Endothelial cell of umbilical vein (primary cell): ENCODE results near the gene CEP350. TPM values are rescaled to one million over a fixed set of nuclear protein-coding genes. Genes with fewer than 3 reads are reported as not detected.

Experiments used
- BruUV-seq: library from RNA; stranded (reverse); fragments of 400-500 nt; replicated peaks from 2 replicates; lab custom pipeline; 2021; lab: Mats Ljungman, UMichigan
- CTCF ChIA-PET: fragments of 300-600, 350-600 bp; sonication (Branson Sonifier 250); formaldehyde crosslinking; loops from one replicate; lab custom pipeline; 2021; ENCODE audit warnings: antibody characterized with exemption, inconsistent platforms; lab: Charles Lee
- POLR2A ChIA-PET: fragments of 300-600, 350-600 bp; sonication (Branson Sonifier 250); formaldehyde crosslinking; loops from one replicate; lab custom pipeline; 2021; ENCODE audit warnings: antibody characterized with exemption, inconsistent platforms; lab: Charles Lee
- DNase-seq: peaks from one replicate; pipeline ENCODE4 v3.0.0-alpha.2; 2011; ENCODE audit warnings: low read depth, low spot score
- FAIRE-seq: peaks from 2 replicates; lab custom pipeline; 2011; peaks lifted over from hg19 to GRCh38; lab: Jason Lieb, UNC
- H2AFZ ChIP-seq: 2 replicates; pipeline ENCODE4 v1.6.0; 2012; ENCODE audit warnings: low read depth, low read length, control low read depth, inconsistent platforms
- H3K27ac ChIP-seq: 2 replicates; pipeline ENCODE4 v1.5.1; 2011; ENCODE audit warnings: low read depth, mild to moderate bottlenecking, control low read depth, low read length, moderate library complexity; ENCODE audit not compliant: insufficient read depth
- H3K27me3 ChIP-seq, 2 experiments: 2 replicates each; pipeline versions ENCODE4 v1.6.0 to v1.6.1; 2011; ENCODE audit warnings: low read length in 2 of 2, mixed read lengths in 1 of 2; ENCODE audit not compliant: control insufficient read depth in 2 of 2, insufficient read depth in 2 of 2
- H3K36me3 ChIP-seq, 2 experiments: 2 replicates in 1 of 2; 3 replicates in 1 of 2; pipeline ENCODE4 v1.5.1; 2011; ENCODE audit warnings: low read length in 2 of 2, mild to moderate bottlenecking in 1 of 2, moderate library complexity in 1 of 2; ENCODE audit not compliant: control insufficient read depth in 2 of 2, insufficient read depth in 2 of 2; ENCODE audit errors: extremely low read depth in 1 of 2
- H3K4me1 ChIP-seq: 3 replicates; pipeline ENCODE4 v1.5.1; 2011; ENCODE audit warnings: mild to moderate bottlenecking, low read length; ENCODE audit not compliant: control insufficient read depth, insufficient read depth; ENCODE audit errors: extremely low read depth
- H3K4me2 ChIP-seq: 2 replicates; pipeline ENCODE4 v1.6.1; 2011; ENCODE audit warnings: low read length, control low read depth, mixed read lengths; ENCODE audit not compliant: insufficient read depth
- H3K4me3 ChIP-seq, 3 experiments: fragments of 200-600 bp in 1 of 3; sonication (generic), shearing (Covaris generic) in 1 of 3; replicated peaks in 1 of 3; 2 replicates each; pipeline ENCODE4 v1.5.1; 2011 to 2016; ENCODE audit warnings: control low read depth in 3 of 3, low read length in 3 of 3, mild to moderate bottlenecking in 2 of 3, inconsistent platforms in 1 of 3, low read depth in 1 of 3, moderate library complexity in 1 of 3; ENCODE audit not compliant: insufficient read depth in 1 of 3
- H3K79me2 ChIP-seq: 2 replicates; pipeline ENCODE4 v1.6.0; 2012; ENCODE audit warnings: low read length, inconsistent platforms; ENCODE audit not compliant: control insufficient read depth, insufficient read depth
- H3K9ac ChIP-seq: replicated peaks from 2 replicates; pipeline ENCODE3; 2011; ENCODE audit warnings: low read length, control low read depth; ENCODE audit not compliant: insufficient read depth; ENCODE audit errors: extremely low read depth
- H3K9me1 ChIP-seq: replicated peaks from 3 replicates; pipeline ENCODE4 v1.6.0; 2011; ENCODE audit warnings: mild to moderate bottlenecking, low read length; ENCODE audit not compliant: control insufficient read depth, insufficient read depth; ENCODE audit errors: extremely low read depth
- H3K9me3 ChIP-seq: replicated peaks from 2 replicates; pipeline ENCODE4 v1.5.1; 2012; ENCODE audit warnings: low read length, inconsistent platforms; ENCODE audit not compliant: control insufficient read depth, insufficient read depth
- H4K20me1 ChIP-seq: replicated peaks from 2 replicates; pipeline ENCODE3; 2011; ENCODE audit warnings: mild to moderate bottlenecking, low read length; ENCODE audit not compliant: control insufficient read depth, insufficient read depth; ENCODE audit errors: extremely low read depth
- EZH2 ChIP-seq: IDR thresholded peaks from 2 replicates; pipeline ENCODE4 v1.6.1; 2012; ENCODE audit warnings: borderline replicate concordance, low read depth, mild to moderate bottlenecking, moderate library complexity, low read length, inconsistent platforms; ENCODE audit not compliant: severe bottlenecking
- FOS ChIP-seq: IDR thresholded peaks from 2 replicates; pipeline ENCODE4 v1.6.1; 2011; ENCODE audit warnings: mild to moderate bottlenecking, low read length, moderate library complexity, borderline replicate concordance; ENCODE audit not compliant: insufficient read depth
- GATA2 ChIP-seq: IDR thresholded peaks from 2 replicates; pipeline ENCODE4 v1.7.0; 2011; ENCODE audit warnings: low read depth, mild to moderate bottlenecking, moderate library complexity, mixed read lengths, low read length; ENCODE audit not compliant: insufficient read length, insufficient read depth
- JUN ChIP-seq: IDR thresholded peaks from 2 replicates; pipeline ENCODE4 v1.6.1; 2011; ENCODE audit warnings: borderline replicate concordance, low read depth; ENCODE audit not compliant: insufficient read length, insufficient read depth
- MAX ChIP-seq: IDR thresholded peaks from 2 replicates; pipeline ENCODE4 v1.6.1; 2011; ENCODE audit not compliant: insufficient read depth, insufficient read length
- MYC ChIP-seq: IDR thresholded peaks from one replicate; pipeline ENCODE4 v1.6.1; 2011; ENCODE audit warnings: mild to moderate bottlenecking, low read depth, low read length
- POLR2A ChIP-seq: IDR thresholded peaks from 2 replicates; pipeline ENCODE4 v1.6.1; 2012; ENCODE audit warnings: low read depth, mild to moderate bottlenecking, control low read depth, low read length
- POLR2AphosphoS5 ChIP-seq: IDR thresholded peaks from 2 replicates; pipeline ENCODE4 v1.6.1; 2012; ENCODE audit warnings: low read depth, mild to moderate bottlenecking, control low read depth, low read length, moderate library complexity; ENCODE audit not compliant: insufficient read depth
- dilution Hi-C: fragments of 300-500 bp; cut with MboI; formaldehyde crosslinking; loops from one replicate; pipeline ENCODE4 v1.15.0; 2019; ENCODE audit warnings: low sequenced_read_pairs; ENCODE audit not compliant: extremely low pct_ligation_motif_present
- intact Hi-C: fragments of 100-400 bp; cut with micrococcal nuclease; formaldehyde crosslinking; loops from one replicate; pipeline ENCODE4 v1.10.0; 2022
- polyA plus RNA-seq, 4 experiments: library from polyadenylated mRNA; depleted of rRNA in 3 of 4; stranded (reverse) in 3 of 4; unstranded in 1 of 4; fragments of >200 nt; gene quantifications; 2 replicates each; pipeline versions ENCODE4 v1.2.1 to v1.2.3, GENCODE V29; 2011 to 2012; ENCODE audit warnings: missing spikeins in 1 of 4
- total RNA-seq: library from RNA; stranded (reverse); gene quantifications from 2 replicates; pipeline ENCODE4 v1.2.3, GENCODE V29; 2021
- TF ChIP-seq, protein P1 (sequence below), 2 donors: IDR thresholded peaks; 1 replicate in 1 of 2; 2 replicates in 1 of 2; pipeline ENCODE4 v1.5.1; 2011; ENCODE audit warnings: low read length in 2 of 2, mild to moderate bottlenecking in 2 of 2, moderate library complexity in 2 of 2, control low read depth in 1 of 2, inconsistent platforms in 1 of 2, low read depth in 1 of 2; ENCODE audit not compliant: insufficient read depth in 1 of 2; ENCODE audit errors: extremely low read depth in 1 of 2

CEP350 gene
- total and polyA plus RNA-seq, 2 donors (not counting 3 experiments of a cell fraction or from before 2014, with no cell fraction given): 4.8 to 30.1 TPM

DNA sequence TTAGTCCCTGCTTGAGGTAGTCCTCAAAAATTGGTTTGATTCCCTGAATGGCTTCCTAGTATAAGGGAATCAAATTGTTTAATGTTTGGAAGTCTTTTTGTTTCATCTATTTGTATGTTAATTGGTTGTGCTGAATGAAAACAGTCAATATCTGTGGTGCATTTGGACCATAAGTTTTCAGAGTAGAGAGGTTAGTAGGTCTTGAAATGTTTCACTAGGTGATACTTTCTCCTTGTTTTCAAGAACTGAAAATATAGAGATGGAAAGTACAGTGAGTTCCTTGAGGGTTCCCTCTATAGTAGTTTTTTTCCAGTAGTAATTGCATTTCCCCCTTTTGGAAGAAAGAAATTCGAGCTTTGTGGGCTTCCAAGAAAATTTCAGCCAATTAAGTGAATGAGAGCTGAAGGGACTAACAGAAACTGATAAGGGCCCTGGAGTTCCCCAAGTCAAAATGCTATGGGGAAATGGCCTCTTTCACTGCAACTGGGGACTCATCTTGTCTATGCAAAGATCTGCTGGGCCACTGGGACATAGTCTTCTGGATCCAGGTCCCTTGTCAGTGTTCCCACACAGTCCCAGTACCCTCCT, 18.6 kb upstream of the CEP350 start:
- intact Hi-C loops (no loop called here), dilution Hi-C loops (no loop called here)
- Histone ChIP-seq H3K9ac (no peak overlapping the region), H3K27ac (no peak overlapping the region), H3K36me3 (no peaks in the 10 kb centered on the region), H3K9me1 (no peaks in the 10 kb centered on the region), H3K4me1 (no peaks in the 10 kb centered on the region), H3K4me2 (no peak overlapping the region), H4K20me1 (no peaks in the 10 kb centered on the region), H3K79me2 (no peaks in the 10 kb centered on the region), H3K4me3 (no peak overlapping the region), H3K9me3 (no peaks in the 10 kb centered on the region), H3K27me3 (no peaks in the 10 kb centered on the region), H2AFZ (no peak overlapping the region)
- BruUV-seq: no TSS peak
- CTCF ChIA-PET: no interaction called here
- TF ChIP-seq JUN (no peak), POLR2A (no peak), POLR2AphosphoS5 (no peak), MAX (no peak), MYC (no peak), GATA2 (no peak), FOS (no peak), EZH2 (no peak)
- TF ChIP-seq, protein P1, sequence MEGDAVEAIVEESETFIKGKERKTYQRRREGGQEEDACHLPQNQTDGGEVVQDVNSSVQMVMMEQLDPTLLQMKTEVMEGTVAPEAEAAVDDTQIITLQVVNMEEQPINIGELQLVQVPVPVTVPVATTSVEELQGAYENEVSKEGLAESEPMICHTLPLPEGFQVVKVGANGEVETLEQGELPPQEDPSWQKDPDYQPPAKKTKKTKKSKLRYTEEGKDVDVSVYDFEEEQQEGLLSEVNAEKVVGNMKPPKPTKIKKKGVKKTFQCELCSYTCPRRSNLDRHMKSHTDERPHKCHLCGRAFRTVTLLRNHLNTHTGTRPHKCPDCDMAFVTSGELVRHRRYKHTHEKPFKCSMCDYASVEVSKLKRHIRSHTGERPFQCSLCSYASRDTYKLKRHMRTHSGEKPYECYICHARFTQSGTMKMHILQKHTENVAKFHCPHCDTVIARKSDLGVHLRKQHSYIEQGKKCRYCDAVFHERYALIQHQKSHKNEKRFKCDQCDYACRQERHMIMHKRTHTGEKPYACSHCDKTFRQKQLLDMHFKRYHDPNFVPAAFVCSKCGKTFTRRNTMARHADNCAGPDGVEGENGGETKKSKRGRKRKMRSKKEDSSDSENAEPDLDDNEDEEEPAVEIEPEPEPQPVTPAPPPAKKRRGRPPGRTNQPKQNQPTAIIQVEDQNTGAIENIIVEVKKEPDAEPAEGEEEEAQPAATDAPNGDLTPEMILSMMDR (IDR thresholded peaks at IDR 0.05; ENCODE audit: extremely low read depth in 1 of 2, insufficient read depth in 1 of 2, low read depth in 1 of 2, low read length in 2 of 2): no peak
- FAIRE-seq: no peak
- POLR2A ChIA-PET: no interaction called here
- no peak for DNase-seq
